SK-N-SH treated with all-trans-retinoic acid at 6 μM for 48 hours (cell line): ENCODE measurements around the gene STK40.

Source experiments
- ATAC-seq: fragments of 200-7000 bp; cut with Tn5 transposase; 3 replicates; pipeline ENCODE4 v1.9.1; 2020; ENCODE audit warnings: mild to moderate bottlenecking, moderate library complexity
- BACH2 ChIP-seq: fragments of 250-450 bp; sonication (Bioruptor Pico); IDR thresholded peaks from 2 replicates; pipeline ENCODE4 v1.9.0; 2021; ENCODE audit warnings: mild to moderate bottlenecking, borderline replicate concordance
- CREB5 ChIP-seq: fragments of 250-450 bp; sonication (Bioruptor Pico); IDR thresholded peaks from 2 replicates; pipeline ENCODE4 v1.5.1; 2020; ENCODE audit warnings: low read depth, mild to moderate bottlenecking, moderate library complexity
- CSRNP3 ChIP-seq: fragments of 250-450 bp; sonication (Bioruptor Pico); IDR thresholded peaks from 2 replicates; pipeline ENCODE4 v1.5.1; 2021; ENCODE audit warnings: mild to moderate bottlenecking, moderate library complexity
- ESRRG ChIP-seq: fragments of 250-450 bp; sonication (Bioruptor Pico); IDR thresholded peaks from 2 replicates; pipeline ENCODE4 v1.6.1; 2021; ENCODE audit warnings: mild to moderate bottlenecking
- GLIS3 ChIP-seq: fragments of 250-450 bp; sonication (Bioruptor Pico); IDR thresholded peaks from 2 replicates; pipeline ENCODE4 v1.5.0; 2020; ENCODE audit warnings: mild to moderate bottlenecking, moderate library complexity
- ISL1 ChIP-seq: fragments of 250-450 bp; sonication (Bioruptor Pico); IDR thresholded peaks from 2 replicates; pipeline ENCODE4 v2.1.2; 2022; ENCODE audit warnings: mild to moderate bottlenecking, moderate library complexity
- OSR1 ChIP-seq: fragments of 250-450 bp; sonication (Bioruptor Pico); IDR thresholded peaks from 2 replicates; pipeline ENCODE4 v1.8.0; 2022; ENCODE audit warnings: moderate library complexity, mild to moderate bottlenecking, inconsistent platforms
- PATZ1 ChIP-seq: fragments of 250-450 bp; sonication (Bioruptor Pico); IDR thresholded peaks from 2 replicates; pipeline ENCODE4 v1.8.0; 2020; ENCODE audit warnings: mild to moderate bottlenecking, moderate library complexity, borderline replicate concordance
- POU6F1 ChIP-seq: fragments of 250-450 bp; sonication (Bioruptor Pico); IDR thresholded peaks from 2 replicates; pipeline ENCODE4 v1.8.0; 2021; ENCODE audit warnings: low read depth, mild to moderate bottlenecking, moderate library complexity, borderline replicate concordance
- PPARA ChIP-seq: fragments of 250-450 bp; sonication (Bioruptor Pico); IDR thresholded peaks from 2 replicates; pipeline ENCODE4 v1.5.0; 2020; ENCODE audit warnings: mild to moderate bottlenecking, borderline replicate concordance
- RARB ChIP-seq: fragments of 250-450 bp; sonication (Bioruptor Pico); IDR thresholded peaks from 2 replicates; pipeline ENCODE4 v1.8.0; 2021; ENCODE audit warnings: mild to moderate bottlenecking, moderate library complexity
- SNAI2 ChIP-seq: fragments of 250-450 bp; sonication (Bioruptor Pico); IDR thresholded peaks from 2 replicates; pipeline ENCODE4 v1.5.0; 2020; ENCODE audit warnings: mild to moderate bottlenecking, moderate library complexity
- TCF4 ChIP-seq: fragments of 250-450 bp; sonication (Bioruptor Pico); IDR thresholded peaks from 2 replicates; pipeline ENCODE4 v1.8.0; 2021; ENCODE audit warnings: mild to moderate bottlenecking, moderate library complexity, borderline replicate concordance
- TOX ChIP-seq: fragments of 250-450 bp; sonication (Bioruptor Pico); IDR thresholded peaks from 2 replicates; pipeline ENCODE4 v1.8.0; 2021; ENCODE audit warnings: mild to moderate bottlenecking, moderate library complexity, borderline replicate concordance
- TSHZ2 ChIP-seq: fragments of 250-450 bp; sonication (Bioruptor Pico); IDR thresholded peaks from 2 replicates; pipeline ENCODE4 v1.5.0; 2020; ENCODE audit warnings: mild to moderate bottlenecking, moderate library complexity
- ZC3H10 ChIP-seq: fragments of 250-450 bp; sonication (Bioruptor Pico); IDR thresholded peaks from 2 replicates; pipeline ENCODE4 v1.5.1; 2021; ENCODE audit warnings: mild to moderate bottlenecking, moderate library complexity
- ZFP3 ChIP-seq: fragments of 250-450 bp; sonication (Bioruptor Pico); IDR thresholded peaks from 2 replicates; pipeline ENCODE4 v1.5.0; 2020; ENCODE audit warnings: mild to moderate bottlenecking, moderate library complexity
- ZFP30 ChIP-seq: fragments of 450-650 bp; formaldehyde crosslinking; IDR thresholded peaks from 2 replicates; pipeline ENCODE4 v1.5.0; 2022; ENCODE audit warnings: mild to moderate bottlenecking, moderate library complexity
- ZNF565 ChIP-seq: fragments of 450-650 bp; formaldehyde crosslinking; conservative IDR thresholded peaks from 2 replicates; pipeline ENCODE4 v1.5.0; 2020; ENCODE audit warnings: low read depth, mild to moderate bottlenecking, moderate library complexity
- ZNF70 ChIP-seq: fragments of 450-650 bp; formaldehyde crosslinking; IDR thresholded peaks from 2 replicates; pipeline ENCODE4 v1.5.0; 2020; ENCODE audit warnings: mild to moderate bottlenecking, moderate library complexity

STK40 gene

GRCh38 chr1:36327421-36328087, 58.2 kb downstream of the STK40 start:
- no peak for ATAC-seq
- TF ChIP-seq ZC3H10 (CRISPR knock-in tag) (no peak), ZNF70 (no peak), PPARA (CRISPR knock-in tag) (no peak), CSRNP3 (CRISPR knock-in tag) (no peak), BACH2 (CRISPR knock-in tag) (no peak), PATZ1 (CRISPR knock-in tag) (no peak), ZNF565 (CRISPR knock-in tag) (no peak), SNAI2 (CRISPR knock-in tag) (no peak), GLIS3 (no peak), TSHZ2 (CRISPR knock-in tag) (no peak)

- no peak for ATAC-seq
- TF ChIP-seq ISL1: no peak
- TF ChIP-seq ESRRG: no peak
- no peak for TF ChIP-seq BACH2 (CRISPR knock-in tag)
- TF ChIP-seq RARB (CRISPR knock-in tag): no peak
- no peak for TF ChIP-seq GLIS3
- no peak for TF ChIP-seq ZNF70
- no peak for TF ChIP-seq CREB5 (CRISPR knock-in tag)
- no peak for TF ChIP-seq SNAI2 (CRISPR knock-in tag)
Measured at GRCh38 chr1:36326499-36326898, 59.2 kb downstream of the STK40 start.

- TF ChIP-seq OSR1 (no peak), RARB (CRISPR knock-in tag) (no peak), ISL1 (no peak)
- ATAC-seq: no peak
Measured at GRCh38 chr1:36324353-36324703, 61.4 kb downstream of the STK40 start.

- ATAC-seq: peak; percentile 67
- TF ChIP-seq TSHZ2 (CRISPR knock-in tag) (no peak), TCF4 (CRISPR knock-in tag) (no peak), ISL1 (no peak), POU6F1 (CRISPR knock-in tag) (no peak), PPARA (CRISPR knock-in tag) (no peak), ZNF565 (CRISPR knock-in tag) (no peak), ZFP30 (CRISPR knock-in tag) (no peak), RARB (CRISPR knock-in tag) (no peak), ZFP3 (CRISPR knock-in tag) (no peak), ZC3H10 (CRISPR knock-in tag) (no peak), TOX (no peak), ESRRG (no peak)
Measured at GRCh38 chr1:36323636-36324352, 61.9 kb downstream of the STK40 start, which contains the start of gene EVA1B. Gene EVA1B (minus strand): TSS chr1:36323645. CDS start chr1:36323037, 608 bp downstream.
